ENCODE measurements around the gene SLC4A5. TPM values are rescaled to one million over a fixed set of nuclear protein-coding genes. Genes with fewer than 3 reads are reported as not detected.

Gene SLC4A5
- total RNA-seq, 6 donors from 2014 or later: 3.2 to 47.1 (median 11.0) TPM

DNA sequence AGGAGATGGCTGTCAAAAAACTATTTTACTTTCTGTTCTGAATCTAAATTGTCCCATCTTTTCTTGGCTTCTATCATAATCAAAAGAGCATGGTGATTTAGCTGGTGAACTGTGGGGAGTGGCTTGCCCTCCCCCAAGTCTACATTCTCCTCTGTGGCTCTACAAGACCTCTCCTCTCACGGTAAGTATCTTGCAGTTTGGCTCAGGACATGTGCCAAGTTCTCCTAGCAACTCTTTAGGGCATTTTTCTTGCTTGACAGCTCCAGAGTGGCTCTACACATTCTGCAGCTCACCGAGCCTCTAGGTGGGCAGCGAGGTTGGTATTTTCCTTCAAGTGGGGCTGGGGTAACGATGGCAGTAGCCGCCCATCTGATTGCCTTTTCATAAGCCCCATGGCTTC, 29.1 kb downstream of the SLC4A5 start:
- 54 to 78% methylated on average over 5 of the region's 5 CpGs for WGBS, 2 donors
- ATAC-seq (ENCODE audit: low FRiP score in 2 of 2): no peak
- peak in 1 of 2 donors; percentile 42 for DNase-seq

DNA sequence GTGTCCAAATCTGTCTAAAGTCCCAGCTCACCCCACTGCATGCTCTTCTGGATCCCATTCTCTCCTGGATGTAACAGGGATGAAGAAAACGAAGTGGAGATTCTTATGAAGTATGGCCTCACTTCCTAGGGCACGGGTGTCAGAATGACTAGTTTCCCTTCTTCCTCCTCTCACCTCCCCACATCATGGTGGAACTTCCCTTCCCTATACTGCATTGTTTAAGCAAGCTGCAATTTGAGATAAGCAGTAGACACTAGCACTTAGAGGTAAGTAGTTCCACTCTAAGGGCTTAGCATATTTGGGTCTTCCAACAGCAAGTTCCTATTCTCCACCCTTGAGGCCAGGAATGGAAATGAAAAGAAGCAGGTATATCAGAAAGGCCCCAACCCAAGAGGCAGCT, 29.7 kb downstream of the SLC4A5 start:
- ATAC-seq (ENCODE audit: low FRiP score in 2 of 2) (no peak), DNase-seq (no peak)
- no peaks in the 10 kb centered on the region for H3K9me3 ChIP-seq
- no peaks in the 10 kb centered on the region for H3K36me3 ChIP-seq
- 49 to 59% methylated on average over 2 of the region's 2 CpGs for WGBS, 2 donors
- no peak overlapping the region for H3K4me3 ChIP-seq
- peaks cover 0 to 5% (median 0%) of the 10 kb centered on the region in 4 donors for H3K4me1 ChIP-seq
- H3K27me3 ChIP-seq: no peaks in the 10 kb centered on the region
- H3K27ac ChIP-seq: no peak overlapping the region
- TF ChIP-seq, protein P1, sequence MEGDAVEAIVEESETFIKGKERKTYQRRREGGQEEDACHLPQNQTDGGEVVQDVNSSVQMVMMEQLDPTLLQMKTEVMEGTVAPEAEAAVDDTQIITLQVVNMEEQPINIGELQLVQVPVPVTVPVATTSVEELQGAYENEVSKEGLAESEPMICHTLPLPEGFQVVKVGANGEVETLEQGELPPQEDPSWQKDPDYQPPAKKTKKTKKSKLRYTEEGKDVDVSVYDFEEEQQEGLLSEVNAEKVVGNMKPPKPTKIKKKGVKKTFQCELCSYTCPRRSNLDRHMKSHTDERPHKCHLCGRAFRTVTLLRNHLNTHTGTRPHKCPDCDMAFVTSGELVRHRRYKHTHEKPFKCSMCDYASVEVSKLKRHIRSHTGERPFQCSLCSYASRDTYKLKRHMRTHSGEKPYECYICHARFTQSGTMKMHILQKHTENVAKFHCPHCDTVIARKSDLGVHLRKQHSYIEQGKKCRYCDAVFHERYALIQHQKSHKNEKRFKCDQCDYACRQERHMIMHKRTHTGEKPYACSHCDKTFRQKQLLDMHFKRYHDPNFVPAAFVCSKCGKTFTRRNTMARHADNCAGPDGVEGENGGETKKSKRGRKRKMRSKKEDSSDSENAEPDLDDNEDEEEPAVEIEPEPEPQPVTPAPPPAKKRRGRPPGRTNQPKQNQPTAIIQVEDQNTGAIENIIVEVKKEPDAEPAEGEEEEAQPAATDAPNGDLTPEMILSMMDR (IDR thresholded peaks at IDR 0.05): no peak
- no peak for TF ChIP-seq EP300 (IDR thresholded peaks at IDR 0.05)
- TF ChIP-seq POLR2AphosphoS5 (IDR thresholded peaks at IDR 0.05): no peak

More for the DNA sequence above, 29.1 kb downstream of the SLC4A5 start:
- Histone ChIP-seq H3K4me1 (peaks cover 0 to 5% (median 0%) of the 10 kb centered on the region in 4 donors), H3K9me3 (no peaks in the 10 kb centered on the region), H3K27me3 (no peaks in the 10 kb centered on the region), H3K36me3 (no peaks in the 10 kb centered on the region), H3K27ac (no peak overlapping the region), H3K4me3 (no peak overlapping the region)
- no peak for TF ChIP-seq EP300 (IDR thresholded peaks at IDR 0.05)
- TF ChIP-seq POLR2A (IDR thresholded peaks at IDR 0.05): no peak
- TF ChIP-seq POLR2AphosphoS5 (IDR thresholded peaks at IDR 0.05): no peak
- TF ChIP-seq, protein P1 (IDR thresholded peaks at IDR 0.05): no peak

DNA sequence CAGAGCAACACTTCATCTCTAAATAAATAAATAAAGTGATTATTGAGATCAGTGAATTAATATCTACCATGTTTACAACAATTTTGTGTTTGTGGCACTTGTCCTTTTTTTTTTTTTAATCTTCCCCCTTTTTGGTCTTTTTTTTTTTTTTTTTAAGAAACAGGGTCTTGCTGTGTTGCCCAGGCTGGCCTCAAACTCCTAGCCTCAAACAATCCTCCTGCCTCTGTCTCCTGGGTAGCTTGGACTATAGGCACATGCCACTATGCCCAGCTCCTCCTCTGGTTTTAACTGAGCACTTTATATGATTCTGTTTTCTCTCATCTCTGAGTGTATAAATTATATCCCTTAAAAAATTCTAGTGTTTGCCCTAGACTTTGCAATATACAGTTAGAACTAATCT, 30.3 kb downstream of the SLC4A5 start:
- Histone ChIP-seq H3K27me3 (no peaks in the 10 kb centered on the region), H3K4me1 (peaks cover 0 to 5% (median 0%) of the 10 kb centered on the region in 4 donors), H3K9me3 (no peaks in the 10 kb centered on the region), H3K27ac (no peak overlapping the region), H3K4me3 (no peak overlapping the region), H3K36me3 (no peaks in the 10 kb centered on the region)
- TF ChIP-seq EP300 (IDR thresholded peaks at IDR 0.05) (no peak), POLR2AphosphoS5 (IDR thresholded peaks at IDR 0.05) (no peak)
- ATAC-seq (ENCODE audit: low FRiP score in 2 of 2) (no peak), DNase-seq (no peak)

DNA sequence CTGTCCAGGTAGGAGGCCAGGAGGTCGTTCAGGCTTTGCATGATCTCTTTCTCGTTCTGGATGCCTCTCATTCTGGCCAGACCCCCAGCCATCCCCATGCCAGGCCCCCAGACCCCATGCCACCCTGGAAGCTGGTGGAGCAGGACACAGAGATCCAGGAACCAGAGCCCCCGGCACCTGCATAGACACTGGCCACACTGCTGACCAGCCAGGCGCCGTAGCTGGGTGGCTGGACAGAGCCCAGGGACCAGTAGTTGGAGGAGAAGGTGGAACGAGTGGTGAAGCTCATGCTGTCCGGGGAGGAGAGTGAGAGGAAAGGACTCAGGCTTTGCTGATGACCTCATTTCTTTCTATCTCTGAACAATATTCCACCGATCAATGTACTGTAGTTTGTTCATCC, 35.5 kb downstream of the SLC4A5 start:
- 85 to 98% methylated on average over 8 of the region's 8 CpGs for WGBS, 2 donors
- Histone ChIP-seq H3K27me3 (no peaks in the 10 kb centered on the region), H3K4me3 (no peak overlapping the region), H3K27ac (no peak overlapping the region), H3K9me3 (no peaks in the 10 kb centered on the region), H3K36me3 (no peaks in the 10 kb centered on the region), H3K4me1 (no peaks in the 10 kb centered on the region)
- DNase-seq (peak in 1 of 2 donors; percentile 45), ATAC-seq (ENCODE audit: low FRiP score in 2 of 2) (no peak)
- no peak for TF ChIP-seq POLR2AphosphoS5 (IDR thresholded peaks at IDR 0.05)
- no peak for TF ChIP-seq POLR2A (IDR thresholded peaks at IDR 0.05)
- TF ChIP-seq, protein P1 (IDR thresholded peaks at IDR 0.05): no peak
- TF ChIP-seq EP300 (IDR thresholded peaks at IDR 0.05): no peak

DNA sequence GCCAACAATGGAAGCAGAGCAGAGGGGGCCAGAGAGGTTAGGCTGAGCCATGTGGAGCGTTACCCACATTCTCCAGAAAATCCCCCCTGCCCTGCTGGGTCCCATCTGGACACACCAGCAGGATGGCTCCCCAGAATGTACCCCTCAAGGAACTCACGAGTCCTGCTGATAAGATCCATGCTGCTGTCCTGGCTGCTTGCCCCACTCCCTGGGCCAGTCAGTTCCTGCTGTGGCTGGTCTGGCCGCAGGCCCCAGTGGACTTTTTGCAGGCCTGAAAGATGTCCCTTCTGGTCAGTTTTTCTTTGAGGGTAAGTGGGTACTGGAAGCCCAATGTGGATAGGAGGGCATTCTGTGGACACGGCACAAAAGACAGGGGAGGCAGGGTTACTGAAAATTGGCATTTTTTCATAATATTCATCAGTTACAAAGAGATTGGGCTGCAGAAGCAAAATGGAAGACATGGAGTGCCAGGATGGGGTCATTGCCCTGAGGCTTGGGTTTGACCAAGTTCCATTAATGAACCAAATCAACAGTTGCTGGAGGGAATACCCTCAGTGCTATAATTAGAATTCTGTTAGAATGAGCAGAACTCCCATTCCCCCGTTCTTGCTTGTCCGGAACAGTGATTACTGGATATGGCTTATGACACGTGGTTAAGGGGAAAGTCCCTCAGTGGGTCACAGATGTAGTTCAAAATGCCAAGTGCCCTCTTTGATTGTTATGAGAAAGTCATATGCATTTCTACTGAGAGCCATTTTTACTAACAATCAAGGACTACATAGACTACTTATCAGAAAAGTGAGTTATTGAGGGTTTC, 38.7 kb downstream of the SLC4A5 start:
- H3K4me1 ChIP-seq: no peaks in the 10 kb centered on the region
- H3K36me3 ChIP-seq: no peaks in the 10 kb centered on the region
- H3K4me3 ChIP-seq: no peak overlapping the region
- WGBS, 2 donors: 76 to 79% methylated on average over 7 of the region's 7 CpGs
- no peaks in the 10 kb centered on the region for H3K9me3 ChIP-seq
- no peak overlapping the region for H3K27ac ChIP-seq
- DNase-seq (no peak), ATAC-seq (ENCODE audit: low FRiP score in 2 of 2) (no peak)
- TF ChIP-seq POLR2A (IDR thresholded peaks at IDR 0.05): no peak
- TF ChIP-seq, protein P1 (IDR thresholded peaks at IDR 0.05): no peak
- TF ChIP-seq POLR2AphosphoS5 (IDR thresholded peaks at IDR 0.05): no peak
- no peak for TF ChIP-seq EP300 (IDR thresholded peaks at IDR 0.05)
- H3K27me3 ChIP-seq: no peaks in the 10 kb centered on the region

Measured in upper lobe of left lung (tissue), 6 donors.